ENCODE measurements around the gene MTG1.

Gene MTG1

DNA sequence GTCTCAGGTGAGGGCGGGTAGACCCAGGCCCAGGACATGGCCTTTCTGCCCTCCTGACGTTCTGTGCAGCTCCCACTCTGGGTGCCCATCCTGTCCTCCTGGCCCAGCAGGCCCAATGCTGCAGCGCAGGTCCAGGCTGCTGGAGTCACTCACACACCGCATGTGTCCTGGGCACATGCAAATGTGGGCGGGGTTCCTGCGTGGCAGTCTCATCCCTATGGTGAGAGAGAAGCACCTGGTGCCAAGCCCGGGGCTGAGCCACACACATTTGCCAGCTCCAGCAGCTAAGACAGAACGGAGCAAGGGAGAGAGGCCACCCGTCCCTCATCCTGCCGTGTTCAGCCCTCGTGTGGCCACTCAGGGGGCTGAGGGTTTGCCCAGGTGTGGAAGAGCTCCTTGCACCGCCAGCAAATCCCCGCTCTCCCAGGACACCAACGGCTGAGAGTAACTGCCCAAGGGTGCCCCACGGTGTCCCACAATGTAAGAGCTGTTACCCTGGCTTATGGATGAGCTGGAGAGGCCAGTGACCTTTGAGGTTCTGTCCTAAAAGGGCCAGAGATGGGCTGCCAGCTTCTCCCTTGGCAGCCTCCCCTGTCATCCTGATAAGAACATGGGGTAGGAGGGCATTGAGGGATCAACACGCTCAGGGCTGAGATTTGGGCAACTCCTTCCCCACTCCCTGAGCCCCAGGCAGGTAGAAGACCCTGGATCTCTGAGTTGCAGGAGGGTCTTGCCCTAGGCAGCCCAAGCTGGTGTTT, 40.6 kb upstream of the MTG1 start:
- no peak overlapping the region for H3K4me3 ChIP-seq (ENCODE audit: low read length in 2 of 2)
- H3K9me3 ChIP-seq (ENCODE audit: control insufficient read depth in 2 of 2, low read length in 2 of 2), result no peaks in the 10 kb centered on the region
- peaks cover 7% of the 10 kb centered on the region for H3K4me1 ChIP-seq (ENCODE audit: control insufficient read depth, insufficient read depth, low read length)
- peaks cover 6 to 25% of the 10 kb centered on the region in 2 donors for H3K27me3 ChIP-seq (ENCODE audit: control insufficient read depth in 1 of 2, insufficient read depth in 2 of 2, low read length in 2 of 2)
- no peak overlapping the region for H3K9ac ChIP-seq (ENCODE audit: low read length in 2 of 2)
- H3K36me3 ChIP-seq (ENCODE audit: control insufficient read depth in 2 of 2, insufficient read depth in 2 of 2, low read length in 2 of 2), result no peaks in the 10 kb centered on the region
- H3K27ac ChIP-seq (ENCODE audit: low read length), result no peak overlapping the region

DNA sequence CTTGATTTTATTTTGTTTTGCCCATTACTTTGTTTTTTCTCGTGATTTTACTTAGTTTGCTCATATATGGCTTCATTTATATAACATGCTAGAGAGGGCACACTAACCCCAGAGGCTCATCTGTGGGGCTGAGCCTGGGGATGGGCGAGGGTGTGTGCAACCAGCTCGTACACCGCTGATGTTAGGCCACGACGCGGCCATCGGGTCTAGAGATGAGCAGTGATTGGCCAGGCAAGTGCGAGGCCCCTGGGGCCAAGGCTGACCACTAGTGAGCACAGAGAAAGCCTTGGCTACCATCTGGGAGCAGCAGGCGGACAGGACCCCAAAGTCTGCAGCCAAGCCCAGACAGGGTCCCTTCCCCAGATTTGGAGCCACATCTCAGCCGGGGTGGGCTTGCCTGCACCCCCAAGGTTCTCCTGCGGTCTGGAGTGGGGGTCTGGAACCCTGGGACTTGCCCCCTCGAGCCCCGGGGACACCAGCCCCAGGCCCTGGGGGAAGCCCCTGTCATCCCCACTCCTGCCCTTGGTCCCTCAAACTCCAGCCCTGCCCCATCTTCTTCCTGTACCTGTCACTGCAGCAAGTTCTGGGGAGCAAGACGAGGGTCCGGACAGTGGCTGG, 39.9 kb upstream of the MTG1 start:
- Histone ChIP-seq H3K27ac (ENCODE audit: low read length) (no peak overlapping the region), H3K9me3 (ENCODE audit: control insufficient read depth in 2 of 2, low read length in 2 of 2) (no peaks in the 10 kb centered on the region), H3K9ac (ENCODE audit: low read length in 2 of 2) (no peak overlapping the region), H3K4me1 (ENCODE audit: control insufficient read depth, insufficient read depth, low read length) (peaks cover 10% of the 10 kb centered on the region), H3K27me3 (ENCODE audit: control insufficient read depth in 1 of 2, insufficient read depth in 2 of 2, low read length in 2 of 2) (peaks cover 6 to 25% of the 10 kb centered on the region in 2 donors), H3K36me3 (ENCODE audit: control insufficient read depth in 2 of 2, insufficient read depth in 2 of 2, low read length in 2 of 2) (no peaks in the 10 kb centered on the region), H3K4me3 (ENCODE audit: low read length in 2 of 2) (no peak overlapping the region)

DNA sequence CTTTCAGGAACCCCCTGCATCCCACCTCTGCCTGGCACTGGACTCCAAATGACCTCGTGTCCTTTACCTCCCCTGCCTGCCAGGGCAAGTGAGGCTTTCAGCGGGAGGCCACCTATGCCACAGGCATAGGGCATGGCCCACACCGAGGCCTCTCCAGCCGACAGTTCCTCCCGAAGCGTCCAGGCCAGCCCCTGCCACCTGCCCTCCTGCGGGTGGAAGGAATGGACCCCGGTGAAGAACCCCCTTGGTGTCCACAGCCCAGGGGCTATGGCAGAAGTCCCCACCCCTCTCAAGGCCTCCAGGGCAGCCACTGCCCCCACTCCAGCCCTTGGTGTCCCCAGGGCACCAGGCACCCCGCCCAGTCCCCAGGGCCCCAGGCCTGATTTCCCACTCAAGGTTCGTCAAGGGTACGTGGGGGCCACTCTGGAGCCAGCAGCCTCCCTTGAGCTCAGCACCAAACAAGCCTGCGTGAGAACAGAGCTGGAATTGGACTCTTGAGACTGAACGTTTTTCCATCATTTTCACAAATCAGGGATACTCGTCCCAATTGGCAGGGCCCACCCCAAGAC, 39.2 kb upstream of the MTG1 start:
- no peak overlapping the region for H3K27ac ChIP-seq (ENCODE audit: low read length)
- H3K27me3 ChIP-seq (ENCODE audit: control insufficient read depth in 1 of 2, insufficient read depth in 2 of 2, low read length in 2 of 2), result peaks cover 4 to 22% of the 10 kb centered on the region in 2 donors
- H3K4me3 ChIP-seq (ENCODE audit: low read length in 2 of 2), result no peak overlapping the region
- peaks cover 10% of the 10 kb centered on the region for H3K4me1 ChIP-seq (ENCODE audit: control insufficient read depth, insufficient read depth, low read length)
- H3K36me3 ChIP-seq (ENCODE audit: control insufficient read depth in 2 of 2, insufficient read depth in 2 of 2, low read length in 2 of 2), result no peaks in the 10 kb centered on the region
- no peaks in the 10 kb centered on the region for H3K9me3 ChIP-seq (ENCODE audit: control insufficient read depth in 2 of 2, low read length in 2 of 2)
- H3K9ac ChIP-seq (ENCODE audit: low read length in 2 of 2), result no peak overlapping the region

DNA sequence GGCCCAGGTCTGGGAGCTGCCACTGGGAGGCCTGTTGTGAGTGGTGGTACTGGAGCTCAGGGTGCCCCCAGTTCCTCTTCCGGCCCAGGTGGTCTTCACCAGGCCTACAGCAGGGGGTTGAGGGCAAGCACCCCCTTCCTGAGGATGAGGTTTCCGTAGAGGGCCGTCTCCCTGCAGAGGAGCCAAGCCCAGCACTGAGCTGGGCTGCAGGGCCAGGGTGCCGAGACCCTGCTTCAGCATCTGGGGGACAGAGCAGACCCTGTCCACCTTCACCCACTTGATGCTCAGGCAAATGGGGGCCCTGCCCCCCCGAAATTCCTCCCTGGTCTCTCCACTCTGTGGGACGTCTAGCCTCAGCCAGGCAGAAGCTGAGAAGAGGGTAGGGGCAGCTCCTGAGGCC, 38.7 kb upstream of the MTG1 start:
- H3K4me3 ChIP-seq (ENCODE audit: low read length in 2 of 2), result no peak overlapping the region
- H3K4me1 ChIP-seq (ENCODE audit: control insufficient read depth, insufficient read depth, low read length), result peaks cover 10% of the 10 kb centered on the region
- no peaks in the 10 kb centered on the region for H3K9me3 ChIP-seq (ENCODE audit: control insufficient read depth in 2 of 2, low read length in 2 of 2)
- no peaks in the 10 kb centered on the region for H3K36me3 ChIP-seq (ENCODE audit: control insufficient read depth in 2 of 2, insufficient read depth in 2 of 2, low read length in 2 of 2)
- H3K9ac ChIP-seq (ENCODE audit: low read length in 2 of 2), result no peak overlapping the region
- H3K27me3 ChIP-seq (ENCODE audit: control insufficient read depth in 1 of 2, insufficient read depth in 2 of 2, low read length in 2 of 2), result peaks cover 2 to 22% of the 10 kb centered on the region in 2 donors
- no peak overlapping the region for H3K27ac ChIP-seq (ENCODE audit: low read length)

DNA sequence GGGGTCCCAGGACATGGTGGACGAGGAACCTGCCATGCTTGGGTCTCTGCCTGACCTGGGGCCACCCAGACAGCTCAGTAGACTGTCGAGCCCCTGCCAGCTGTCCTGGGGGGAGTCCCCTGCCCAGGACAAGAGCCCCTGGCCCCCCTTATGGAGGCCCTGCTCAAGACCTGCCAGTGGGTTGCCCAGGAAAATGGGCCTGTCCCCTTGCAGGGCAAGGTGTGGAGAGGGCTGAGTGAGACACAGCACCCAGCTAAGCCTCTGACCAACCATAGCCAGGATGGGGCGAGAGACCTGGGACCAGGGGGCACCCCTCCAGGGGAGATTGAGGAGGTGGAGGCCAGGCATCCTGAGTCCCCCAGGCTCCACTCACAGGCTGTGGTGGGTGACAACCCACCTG, 38.0 kb upstream of the MTG1 start:
- Histone ChIP-seq H3K36me3 (ENCODE audit: control insufficient read depth in 2 of 2, insufficient read depth in 2 of 2, low read length in 2 of 2) (no peaks in the 10 kb centered on the region), H3K4me3 (ENCODE audit: low read length in 2 of 2) (no peak overlapping the region), H3K4me1 (ENCODE audit: control insufficient read depth, insufficient read depth, low read length) (peaks cover 10% of the 10 kb centered on the region), H3K27me3 (ENCODE audit: control insufficient read depth in 1 of 2, insufficient read depth in 2 of 2, low read length in 2 of 2) (peaks cover 2 to 22% of the 10 kb centered on the region in 2 donors), H3K9ac (ENCODE audit: low read length in 2 of 2) (no peak overlapping the region), H3K27ac (ENCODE audit: low read length) (no peak overlapping the region), H3K9me3 (ENCODE audit: control insufficient read depth in 2 of 2, low read length in 2 of 2) (no peaks in the 10 kb centered on the region)

DNA sequence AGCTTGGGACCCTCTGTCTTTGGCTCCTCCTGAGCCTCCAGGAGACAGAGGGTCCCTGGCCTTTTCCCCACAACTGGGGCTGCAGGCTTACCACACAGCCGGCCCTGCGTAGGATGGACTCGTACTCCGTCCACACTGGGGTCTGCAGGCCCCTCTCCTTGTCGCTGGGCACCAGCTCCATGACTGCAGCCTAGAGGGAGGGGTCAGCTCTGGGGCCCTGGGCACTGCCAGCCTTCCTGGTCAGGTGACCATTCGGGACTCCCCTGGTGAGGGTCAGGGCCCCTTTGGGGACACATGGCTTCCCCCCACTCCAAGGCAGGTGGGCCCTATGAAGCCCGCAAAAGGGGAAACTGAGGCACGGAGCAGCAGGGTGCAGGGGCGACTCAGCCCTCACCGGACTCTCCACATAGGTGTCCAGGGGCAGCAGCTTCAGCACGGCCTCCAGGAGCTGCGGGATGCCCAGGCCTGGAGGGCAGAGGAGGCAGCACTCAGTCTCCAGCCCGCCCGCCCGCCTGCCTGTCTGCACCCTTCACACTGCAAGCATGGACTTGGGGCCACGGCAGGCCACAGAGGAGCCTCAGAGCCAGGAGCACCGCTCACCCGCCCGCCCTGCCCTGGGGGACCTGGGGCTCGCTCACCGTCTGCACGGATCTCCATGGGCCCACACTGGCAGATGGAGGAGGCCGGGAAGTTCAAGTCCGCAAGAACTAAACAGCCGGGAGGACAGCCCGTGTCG, 37.2 kb upstream of the MTG1 start:
- Histone ChIP-seq H3K4me1 (ENCODE audit: control insufficient read depth, insufficient read depth, low read length) (peaks cover 10% of the 10 kb centered on the region), H3K4me3 (ENCODE audit: low read length in 2 of 2) (peak overlapping the region in 1 of 2 donors; percentile 72), H3K9ac (ENCODE audit: low read length in 2 of 2) (peak overlapping the region in 1 of 2 donors; percentile 27), H3K27ac (ENCODE audit: low read length) (no peak overlapping the region), H3K27me3 (ENCODE audit: control insufficient read depth in 1 of 2, insufficient read depth in 2 of 2, low read length in 2 of 2) (peaks cover 2 to 22% of the 10 kb centered on the region in 2 donors), H3K9me3 (ENCODE audit: control insufficient read depth in 2 of 2, low read length in 2 of 2) (no peaks in the 10 kb centered on the region), H3K36me3 (ENCODE audit: control insufficient read depth in 2 of 2, insufficient read depth in 2 of 2, low read length in 2 of 2) (no peaks in the 10 kb centered on the region)

DNA sequence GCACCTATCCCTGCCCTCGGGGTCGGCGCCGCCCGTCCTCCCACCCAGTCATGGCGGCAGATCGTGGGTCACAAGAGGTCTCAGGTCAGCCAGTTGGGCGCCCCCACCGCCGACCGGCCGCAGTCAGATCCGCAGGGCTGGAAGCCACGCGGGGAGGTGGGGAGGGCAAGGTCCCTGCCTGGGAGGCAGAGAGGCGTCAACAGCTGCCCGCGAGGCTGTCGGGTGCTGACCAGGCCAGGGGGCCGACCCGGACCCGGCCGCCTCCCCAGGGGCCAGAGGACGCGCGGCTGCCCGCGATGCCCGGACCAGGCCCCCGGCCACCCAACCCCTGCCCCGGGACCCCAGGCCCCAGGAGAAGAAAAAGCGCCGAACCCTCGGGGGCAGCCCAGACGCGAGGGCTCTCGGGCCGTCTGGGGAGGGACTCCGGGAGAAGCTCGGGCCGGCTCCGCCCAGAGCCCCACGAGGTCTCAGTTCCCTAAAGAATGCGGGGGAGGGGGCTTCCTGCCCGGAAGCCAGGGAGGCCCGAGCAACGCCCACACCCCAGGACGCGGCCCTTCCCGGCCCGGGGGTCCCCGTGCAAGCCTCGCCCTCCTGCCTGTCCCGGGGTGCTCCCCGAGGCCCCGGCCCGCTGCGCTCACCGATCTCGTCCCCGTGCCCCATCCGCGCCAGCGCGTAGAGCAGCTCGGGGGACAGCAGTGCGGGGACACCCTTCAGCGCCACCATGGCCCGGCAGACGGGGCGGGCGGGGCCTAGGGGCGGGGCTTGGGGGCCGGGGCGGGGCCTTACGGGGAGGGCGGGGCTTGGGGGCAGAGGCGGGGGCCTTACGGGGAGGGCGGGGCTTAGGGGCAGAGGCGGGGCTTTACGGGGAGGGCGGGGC, 36.4 kb upstream of the MTG1 start, which contains the start of gene FUOM:
Gene FUOM (minus strand): TSS at position 735 of the 877 bp plus-strand sequence. CDS start 12 bp downstream, at position 723.
- H3K27me3 ChIP-seq (ENCODE audit: control insufficient read depth in 1 of 2, insufficient read depth in 2 of 2, low read length in 2 of 2), result peaks cover 2 to 20% of the 10 kb centered on the region in 2 donors
- peak within 1 kb of the TSS in 1 of 2 donors; percentile 72 for H3K4me3 ChIP-seq (ENCODE audit: low read length in 2 of 2)
- no peak within 1 kb of the TSS for H3K27ac ChIP-seq (ENCODE audit: low read length)
- H3K9me3 ChIP-seq (ENCODE audit: control insufficient read depth in 2 of 2, low read length in 2 of 2), result no peaks in the 10 kb centered on the region
- peak within 1 kb of the TSS in 1 of 2 donors; percentile 27 for H3K9ac ChIP-seq (ENCODE audit: low read length in 2 of 2)
- H3K36me3 ChIP-seq (ENCODE audit: control insufficient read depth in 2 of 2, insufficient read depth in 2 of 2, low read length in 2 of 2), result peaks cover 6 to 7% of the 10 kb centered on the region in 2 donors
- peaks cover 10% of the 10 kb centered on the region for H3K4me1 ChIP-seq (ENCODE audit: control insufficient read depth, insufficient read depth, low read length)

DNA sequence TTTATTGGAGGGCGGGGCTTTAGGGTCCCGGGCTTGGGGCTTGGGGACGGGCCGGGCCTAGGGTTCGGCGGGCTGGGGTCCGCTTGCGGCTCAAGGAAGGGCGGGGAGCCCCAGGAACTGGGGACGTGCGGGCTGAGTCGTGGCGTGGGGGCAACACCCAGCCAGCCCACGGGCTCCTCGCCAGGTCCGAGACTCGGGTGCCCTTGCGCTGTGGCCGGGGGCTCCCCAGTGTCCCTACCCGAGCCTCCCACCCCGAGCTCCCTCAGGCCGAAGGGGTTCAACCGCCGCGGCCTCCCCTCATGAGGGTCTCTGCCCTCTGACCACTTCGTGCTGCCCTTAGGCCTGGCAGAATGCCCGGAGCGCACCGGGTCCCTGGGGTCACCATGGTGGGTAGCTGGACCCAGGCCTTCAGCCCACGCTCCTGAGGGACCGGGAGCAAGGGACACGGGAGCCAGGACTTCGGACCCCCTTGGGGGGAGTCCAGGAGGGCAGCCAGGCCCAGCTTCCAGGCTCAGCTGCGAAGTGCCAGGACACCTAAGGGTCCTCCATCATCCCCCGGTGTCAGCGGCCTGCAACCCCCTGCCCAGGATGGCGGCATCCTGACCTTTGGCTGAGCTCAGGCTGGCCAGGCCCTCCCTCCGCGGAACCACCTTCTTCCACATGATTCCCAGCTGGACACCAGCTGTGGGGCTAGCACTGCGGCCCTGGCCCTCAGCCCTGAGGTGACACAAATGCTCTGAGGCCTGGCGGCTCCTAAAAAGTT, 35.6 kb upstream of the MTG1 start:
- Histone ChIP-seq H3K27me3 (ENCODE audit: control insufficient read depth in 1 of 2, insufficient read depth in 2 of 2, low read length in 2 of 2) (peaks cover 0 to 15% of the 10 kb centered on the region in 2 donors), H3K36me3 (ENCODE audit: control insufficient read depth in 2 of 2, insufficient read depth in 2 of 2, low read length in 2 of 2) (peaks cover 9 to 13% of the 10 kb centered on the region in 2 donors), H3K4me3 (ENCODE audit: low read length in 2 of 2) (no peak overlapping the region), H3K9ac (ENCODE audit: low read length in 2 of 2) (no peak overlapping the region), H3K9me3 (ENCODE audit: control insufficient read depth in 2 of 2, low read length in 2 of 2) (no peaks in the 10 kb centered on the region), H3K4me1 (ENCODE audit: control insufficient read depth, insufficient read depth, low read length) (peaks cover 10% of the 10 kb centered on the region), H3K27ac (ENCODE audit: low read length) (no peak overlapping the region)

DNA sequence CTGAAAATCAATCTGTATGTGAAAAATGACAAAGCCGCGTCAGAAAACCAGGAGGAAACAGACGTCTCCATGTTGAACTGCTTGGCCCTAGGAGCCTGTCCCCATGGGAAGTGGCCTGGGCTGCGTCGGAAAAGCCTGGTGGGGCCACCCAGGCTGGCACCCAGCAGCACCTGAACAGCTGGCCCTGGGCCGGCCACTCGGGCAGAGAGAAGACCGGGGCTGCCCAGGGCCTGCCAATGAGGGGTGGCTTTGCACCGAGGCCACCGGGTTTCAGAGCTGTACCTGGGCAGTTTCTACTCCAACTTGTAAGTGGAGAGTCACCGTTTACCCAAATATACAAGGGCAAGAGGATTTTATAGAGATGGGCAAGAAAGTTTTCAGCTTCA, 35.0 kb upstream of the MTG1 start:
- Histone ChIP-seq H3K36me3 (ENCODE audit: control insufficient read depth in 2 of 2, insufficient read depth in 2 of 2, low read length in 2 of 2) (peaks cover 9 to 13% of the 10 kb centered on the region in 2 donors), H3K9ac (ENCODE audit: low read length in 2 of 2) (no peak overlapping the region), H3K9me3 (ENCODE audit: control insufficient read depth in 2 of 2, low read length in 2 of 2) (no peaks in the 10 kb centered on the region), H3K4me1 (ENCODE audit: control insufficient read depth, insufficient read depth, low read length) (peaks cover 10% of the 10 kb centered on the region), H3K27ac (ENCODE audit: low read length) (no peak overlapping the region), H3K4me3 (ENCODE audit: low read length in 2 of 2) (no peak overlapping the region), H3K27me3 (ENCODE audit: control insufficient read depth in 1 of 2, insufficient read depth in 2 of 2, low read length in 2 of 2) (peaks cover 0 to 15% of the 10 kb centered on the region in 2 donors)

Data from stomach smooth muscle (tissue), 2 donors.